ENCODE results near the gene OSBPL6.

DNA sequence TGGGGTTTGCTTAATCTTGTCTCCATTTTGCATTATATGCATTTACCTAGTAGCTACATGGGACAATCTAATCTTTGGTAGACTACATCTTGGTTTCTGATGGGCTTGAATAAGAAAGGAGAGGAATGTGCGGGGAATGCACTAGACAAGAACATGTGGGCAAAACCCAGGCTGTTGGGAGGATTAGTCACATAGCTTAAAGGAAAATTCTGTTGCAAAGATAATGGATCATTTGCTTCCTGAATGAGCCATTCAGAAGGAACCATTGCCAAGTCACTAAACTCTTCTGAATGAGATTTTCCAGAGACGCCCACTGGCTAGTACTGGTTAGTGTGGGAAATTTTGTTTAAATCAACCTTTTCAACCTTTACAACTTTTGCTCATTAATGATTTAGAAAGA, 84.8 kb downstream of the OSBPL6 start:
- TF ChIP-seq CTCF (IDR thresholded peaks at IDR 0.05 in 8 of 11, conservative IDR thresholded peaks at IDR 0.05 in 3 of 11), result no peak
- TF ChIP-seq POLR2A (IDR thresholded peaks at IDR 0.05), result no peak
